Activated CD4-positive, alpha-beta T cell treated with anti-CD3 and anti-CD28 coated beads for 4 hours (primary cell): ENCODE results near the gene TRHDE.
"Not testable (repeated sequence)": the region's sequence is repeated elsewhere in the genome, so short reads cannot be mapped to it uniquely, and the experiment has no call there.

ENCODE experiments used
- DNase-seq, 2 donors: peaks; one replicate each; pipeline ENCODE4 v3.0.0-alpha.2; 2020

The TRHDE gene

GRCh38 chr12:72647139-72647538 is 375.0 kb downstream of the TRHDE start:
- no peak for DNase-seq

DNA sequence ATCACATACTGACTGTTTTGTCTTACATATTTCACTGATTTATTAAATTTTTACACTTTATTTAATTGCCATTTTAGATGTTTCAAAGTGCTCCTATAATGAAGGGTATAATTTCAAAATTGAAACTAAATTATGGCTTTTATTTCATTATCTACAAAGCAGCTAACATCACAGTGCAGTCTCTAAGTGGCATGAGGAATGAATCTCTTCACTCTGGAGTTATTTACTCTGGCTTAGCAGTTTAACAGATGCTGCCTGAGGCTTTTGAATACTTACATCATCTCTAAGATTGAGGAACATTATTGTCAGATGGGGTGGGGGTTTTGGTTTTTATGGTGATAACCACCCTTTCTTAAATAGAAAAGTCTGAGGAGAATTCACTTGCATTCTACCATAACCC is 386.4 kb downstream of the TRHDE start:
- no peak for DNase-seq

DNA sequence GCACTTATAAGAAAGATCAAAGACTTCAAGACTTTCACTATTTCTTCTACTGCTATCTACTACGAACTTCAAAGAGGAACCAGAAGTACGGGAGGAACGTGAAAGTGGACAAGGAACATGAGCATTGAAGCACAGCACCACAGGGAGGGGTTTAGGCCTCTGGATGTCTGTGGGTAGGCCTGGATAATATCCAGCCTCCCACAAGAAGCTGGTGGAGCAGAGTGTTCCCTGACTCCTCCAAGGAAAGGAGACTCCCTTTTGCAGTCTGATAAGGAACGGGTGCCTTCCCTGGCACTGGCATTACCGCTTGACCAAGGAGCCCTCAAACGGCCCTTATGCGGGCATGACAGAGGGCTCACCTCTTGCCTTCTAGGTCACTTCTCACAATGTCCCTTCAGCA is 388.0 kb downstream of the TRHDE start:
- not testable (repeated sequence) for DNase-seq

DNA sequence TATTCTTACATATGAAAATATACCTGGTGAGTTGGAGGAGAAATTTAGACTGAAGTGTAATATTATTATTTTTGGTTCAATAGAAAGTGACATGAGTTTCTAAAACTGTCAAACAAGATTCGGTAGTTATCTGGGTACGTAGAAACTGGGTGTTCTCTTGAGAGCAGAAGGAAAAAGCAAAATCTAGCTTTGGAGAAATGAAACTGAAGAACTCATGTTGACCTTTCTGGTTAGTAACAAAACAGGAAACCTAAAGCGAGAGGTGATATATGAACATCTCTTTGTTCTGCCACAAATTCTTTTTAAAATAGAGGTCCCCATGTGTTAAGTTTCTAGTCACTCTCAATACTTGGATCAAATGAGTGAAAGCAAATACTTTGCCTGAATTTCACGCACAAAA is 401.7 kb downstream of the TRHDE start:
- no peak for DNase-seq

DNA sequence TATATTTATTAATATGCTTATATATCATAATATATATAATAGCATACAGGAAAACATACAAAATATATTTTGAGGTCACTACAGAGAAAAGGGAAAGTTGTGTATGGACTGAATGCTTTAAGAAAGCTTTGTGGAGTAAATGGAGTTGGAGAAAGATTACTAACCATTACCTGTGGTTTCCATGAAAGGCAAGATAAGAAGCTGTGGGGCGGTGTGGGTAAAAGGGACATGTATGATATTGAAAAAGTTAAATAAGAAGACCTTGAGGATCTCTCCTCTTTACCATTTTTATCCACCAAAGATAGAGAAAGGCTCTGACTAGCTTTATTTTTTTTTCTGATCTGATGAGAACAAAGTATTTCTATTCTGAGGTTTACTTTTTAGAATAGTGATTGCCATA is 404.4 kb downstream of the TRHDE start:
- DNase-seq = no peak

DNA sequence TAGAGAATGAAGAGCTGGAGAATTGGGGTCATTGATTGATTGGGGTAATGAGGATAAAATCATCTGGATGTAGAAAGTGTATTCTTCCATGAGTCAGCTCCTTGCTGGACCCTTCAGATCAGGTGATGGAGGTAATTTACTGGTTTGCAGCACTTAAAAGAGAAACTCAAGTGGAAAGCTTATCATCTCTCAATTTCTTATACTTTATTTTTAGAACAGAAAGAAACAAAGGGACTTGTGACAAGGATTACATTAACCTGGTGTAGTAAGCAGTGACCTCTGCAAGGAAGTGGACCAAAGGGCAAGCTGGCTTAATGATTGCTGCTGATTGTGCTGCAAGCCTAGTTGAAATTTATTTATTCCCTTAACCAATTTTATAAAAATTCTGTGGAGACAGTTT is 405.0 kb downstream of the TRHDE start:
- no peak for DNase-seq

GRCh38 chr12:72677846-72678245 is 405.7 kb downstream of the TRHDE start:
- DNase-seq = no peak

GRCh38 chr12:72679147-72679757 is 407.1 kb downstream of the TRHDE start:
- no peak for DNase-seq

DNA sequence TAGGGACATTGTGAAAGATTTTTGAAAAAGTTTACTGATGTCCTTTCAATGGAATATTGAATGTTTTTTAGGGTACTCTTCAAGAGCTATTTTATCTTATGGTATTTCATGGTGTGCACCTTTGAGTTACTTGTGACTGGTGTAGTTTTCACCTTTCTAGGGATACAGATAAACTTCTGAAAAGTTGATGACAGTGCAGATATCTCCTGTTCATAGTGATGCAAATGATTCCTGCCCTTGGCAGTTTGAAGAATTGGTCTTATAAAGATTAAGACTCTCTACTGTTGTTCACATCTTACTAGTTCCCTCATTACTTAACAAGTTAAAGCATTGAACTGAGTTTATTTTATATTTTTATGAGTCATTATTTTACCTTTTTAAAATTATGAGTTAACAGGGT is 408.9 kb downstream of the TRHDE start:
- no peak for DNase-seq

GRCh38 chr12:72684491-72684890 is 412.3 kb downstream of the TRHDE start:
- DNase-seq = no peak

DNA sequence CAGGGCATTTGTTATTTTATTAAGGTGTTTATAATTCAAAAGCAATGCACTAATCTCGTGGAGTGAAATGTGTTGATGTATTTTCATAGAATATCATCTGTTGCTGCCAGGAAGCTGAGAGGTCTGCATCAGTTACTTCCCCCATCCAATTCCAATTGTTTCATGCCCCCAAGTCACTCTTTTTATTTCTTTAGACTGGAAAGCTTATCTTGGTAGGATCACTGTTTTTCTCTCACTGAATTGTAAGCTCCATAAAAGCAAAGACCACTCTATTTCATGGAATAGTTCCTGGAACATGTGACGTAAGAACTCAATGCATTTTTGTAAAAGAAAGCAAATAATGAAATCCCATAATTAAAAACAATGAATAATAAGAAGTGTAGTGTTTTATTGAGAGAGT is 420.2 kb downstream of the TRHDE start:
- no peak for DNase-seq

DNA sequence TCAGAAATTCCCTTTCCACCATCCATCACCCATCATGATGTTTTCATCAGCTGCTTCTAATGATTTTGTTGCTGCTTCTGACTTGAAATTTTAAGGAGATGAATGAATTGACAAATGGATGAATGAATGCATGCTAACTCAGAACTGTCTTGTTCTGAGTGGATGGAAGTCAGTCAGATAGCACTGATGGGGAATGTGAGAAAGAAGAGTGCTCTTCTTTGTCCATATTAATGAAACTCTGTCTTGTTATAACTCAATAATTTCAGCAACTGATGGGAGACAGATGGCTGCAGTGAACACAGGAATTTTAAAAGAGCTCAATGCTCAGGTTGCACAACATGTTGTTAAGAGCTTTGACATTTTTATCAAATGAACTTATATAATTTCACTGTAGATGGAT is 422.0 kb downstream of the TRHDE start:
- no peak for DNase-seq

DNA sequence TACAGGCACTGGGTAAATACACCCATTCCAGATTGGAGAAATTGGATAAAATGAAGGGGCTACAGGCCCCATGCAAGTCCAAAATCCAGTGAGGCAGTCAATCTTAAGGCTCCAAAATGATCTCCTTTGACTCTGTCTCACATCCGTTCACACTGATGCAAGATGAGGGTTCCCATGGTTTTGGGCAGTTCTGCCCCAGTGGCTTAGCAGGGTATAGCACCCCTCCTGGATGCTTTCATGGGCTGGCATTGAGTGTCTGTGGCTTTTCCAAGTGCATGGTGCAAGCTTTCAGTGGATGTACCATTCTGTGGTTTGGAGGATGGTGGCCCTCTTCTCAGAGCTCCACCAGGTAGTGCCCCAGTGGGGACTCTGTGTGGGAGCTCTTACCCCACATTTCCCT is 427.2 kb downstream of the TRHDE start:
- no peak for DNase-seq

DNA sequence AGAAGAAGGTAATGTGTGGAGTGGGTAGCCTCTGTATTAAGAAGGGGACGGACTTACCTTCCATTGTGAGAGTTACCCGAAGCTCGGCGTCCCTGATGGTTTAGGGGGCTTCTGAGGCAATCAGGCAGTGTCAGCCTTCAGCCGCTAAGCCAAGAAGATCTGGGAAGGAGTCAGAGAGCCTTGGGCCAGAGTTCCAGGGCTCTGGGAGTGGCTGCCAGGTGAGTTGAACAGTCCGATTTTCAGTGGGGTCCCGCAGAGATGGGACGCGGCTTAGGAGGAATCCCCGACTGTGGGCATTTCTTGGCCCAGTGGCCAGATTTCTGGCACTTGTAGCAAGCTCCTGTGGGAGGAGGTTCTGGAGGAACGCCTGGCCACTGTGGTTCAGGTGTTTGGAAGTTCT is 439.9 kb downstream of the TRHDE start:
- not testable (repeated sequence) for DNase-seq

DNA sequence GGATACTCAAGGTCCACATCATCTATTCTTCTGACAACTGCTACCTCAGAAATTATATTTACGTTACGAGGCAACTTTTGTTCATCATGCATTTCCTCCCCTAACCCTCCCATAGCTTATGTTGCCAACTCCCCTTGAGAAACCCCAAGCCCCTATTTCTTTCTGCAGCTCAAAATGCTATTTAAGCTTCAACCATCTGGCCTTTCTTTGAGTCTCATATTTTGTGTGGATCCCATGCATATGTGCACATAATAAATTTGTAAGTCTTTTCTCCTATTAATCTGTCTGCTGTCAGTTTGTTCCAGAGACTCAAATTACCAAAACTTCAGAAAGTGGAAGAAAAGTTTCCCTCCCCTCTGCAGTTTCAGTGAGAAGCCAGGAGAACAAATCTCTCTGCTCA is 444.1 kb downstream of the TRHDE start:
- no peak for DNase-seq

DNA sequence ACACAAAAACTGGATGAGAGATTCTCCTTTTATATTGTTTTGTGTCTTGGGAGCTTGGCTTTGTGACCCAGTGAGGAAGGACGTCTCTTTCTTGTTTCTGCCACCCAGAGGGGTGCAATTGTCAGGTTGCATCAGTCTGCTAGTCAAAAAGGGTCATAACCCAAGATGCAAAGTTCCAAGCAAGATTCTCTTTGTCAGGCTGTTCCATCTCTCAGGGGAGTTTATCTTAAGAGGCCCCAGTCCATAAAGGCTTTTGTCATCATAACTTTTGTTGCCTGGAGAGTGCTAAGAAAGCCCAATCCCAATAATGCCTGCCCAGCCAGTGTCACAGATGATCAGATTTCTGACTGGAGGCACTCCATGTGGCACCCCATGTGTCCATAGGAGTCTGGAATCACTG is 444.9 kb downstream of the TRHDE start:
- DNase-seq = no peak
